ENCODE data around the gene PSD2. TPM values are rescaled to one million over a fixed set of nuclear protein-coding genes. Genes with fewer than 3 reads are reported as not detected.

The PSD2 gene
- total and polyA plus RNA-seq, 2 donors (not counting 1 experiment from before 2014, with no cell fraction given), result 0.10 to 0.17 TPM

- peaks cover 7% of the 10 kb centered on the region for H3K27me3 Mint-ChIP-seq
These were observed 30.7 kb upstream of the PSD2 start for GRCh38 chr5:139764886-139765408.

More at GRCh38 chr5:139764886-139765408, 30.7 kb upstream of the PSD2 start:
- Histone ChIP-seq H3K27ac (ENCODE audit: low read length in 2 of 2) (no peak overlapping the region), H3K4me2 (replicated peaks; ENCODE audit: low read depth, low read length, poor library complexity, severe bottlenecking) (peak overlapping the region; percentile 88), H3K36me3 (replicated peaks in 1 of 2; ENCODE audit: control extremely low read depth in 1 of 2, control insufficient read depth in 1 of 2, extremely low read depth in 1 of 2, insufficient read depth in 2 of 2, low read length in 1 of 2) (no peaks in the 10 kb centered on the region), H3K27me3 (replicated peaks in 1 of 4; ENCODE audit: control extremely low read depth in 1 of 4, control insufficient read depth in 3 of 4, insufficient read depth in 4 of 4, low read length in 3 of 4) (peaks cover 0 to 14% (median 4%) of the 10 kb centered on the region in 4 experiments), H2AFZ (ENCODE audit: insufficient read depth, low read depth, low read length, poor library complexity, severe bottlenecking) (peak overlapping the region; percentile 79), H3K79me2 (ENCODE audit: control insufficient read depth, insufficient read depth, low read length) (peaks cover 15% of the 10 kb centered on the region), H3K4me1 (ENCODE audit: control insufficient read depth in 2 of 2, insufficient read depth in 2 of 2, low read length in 2 of 2) (peaks cover 30 to 32% of the 10 kb centered on the region in 2 donors), H3K4me3 (ENCODE audit: control extremely low read depth in 1 of 5, extremely low read depth in 1 of 5, insufficient read depth in 1 of 5, low read depth in 2 of 5, low read length in 4 of 5) (peak overlapping the region in 1 of 5 experiments; percentile 66), H3K9ac (ENCODE audit: low read length) (peak overlapping the region; percentile 67), H3K9me3 (ENCODE audit: control extremely low read depth in 1 of 3, control insufficient read depth in 2 of 3, insufficient read depth in 1 of 3, low read length in 2 of 3) (no peaks in the 10 kb centered on the region), H4K20me1 (ENCODE audit: control insufficient read depth, insufficient read depth, low read length, poor library complexity, severe bottlenecking) (no peaks in the 10 kb centered on the region)
- Mint-ChIP-seq H3K9me3 (ENCODE audit: insufficient read depth) (no peaks in the 10 kb centered on the region), H3K4me3 (peak overlapping the region; percentile 86), H3K4me1 (peaks cover 37% of the 10 kb centered on the region), H3K27ac (peak overlapping the region; percentile 82)
- WGBS (ENCODE audit: insufficient coverage), result 50% methylated on average over 11 of the region's 11 CpGs
- intact Hi-C loops (cut with micrococcal nuclease), result loop anchor here (1.0 to 2.0 kb wide), 8 partner anchors 18 to 343 kb away; no protein-coding TSS in a partner anchor
- TF ChIP-seq EZH2 (IDR thresholded peaks at IDR 0.05; ENCODE audit: borderline replicate concordance, insufficient read depth, low read depth, low read length, poor library complexity, severe bottlenecking) (no peak), CTCF (IDR thresholded peaks at IDR 0.05) (no peak)
- ChIA-PET CTCF (interaction anchor here (0.6 to 15.3 kb wide), 40 partner anchors 10 to 344 kb away, joined by 3 to 479 read pairs (median 6); partner anchors contain the start of genes CXXC5 and DNAJC18), POLR2A (interaction anchor here (0.5 to 1.8 kb wide), 14 partner anchors 17 to 133 kb away, joined by 3 to 22 read pairs (median 4); no protein-coding TSS in a partner anchor)
- ATAC-seq (ENCODE audit: low read depth) (peak; percentile 5), DNase-seq (no peak)
